H9 (cell line): ENCODE data around the gene TSPAN11. TPM values are rescaled to one million over a fixed set of nuclear protein-coding genes. Genes with fewer than 3 reads are reported as not detected.

Source experiments
- DNase-seq: peaks from one replicate; pipeline ENCODE4 v3.0.0-alpha.2; 2017
- H2AFZ ChIP-seq: one replicate; pipeline ENCODE4 v1.6.1; 2013; ENCODE audit warnings: mild to moderate bottlenecking, low read length, control low read depth, moderate library complexity
- H2AK5ac ChIP-seq: 2 replicates; pipeline ENCODE4 v1.6.1; 2013; ENCODE audit warnings: low read length, control low read depth, mixed read lengths; ENCODE audit not compliant: insufficient read length
- H2BK120ac ChIP-seq: one replicate; pipeline ENCODE4 v1.6.1; 2013; ENCODE audit warnings: low read depth, mild to moderate bottlenecking, low read length, control low read depth, inconsistent platforms; ENCODE audit not compliant: poor library complexity, severe bottlenecking
- H2BK12ac ChIP-seq: 2 replicates; pipeline ENCODE4 v1.6.1; 2013; ENCODE audit warnings: low read length, control low read depth, mixed read lengths, low read depth; ENCODE audit not compliant: insufficient read length
- H2BK15ac ChIP-seq: 2 replicates; pipeline ENCODE4 v1.6.1; 2013; ENCODE audit warnings: low read depth, low read length, control low read depth
- H2BK20ac ChIP-seq: one replicate; pipeline ENCODE4 v1.6.1; 2013; ENCODE audit warnings: low read depth, mild to moderate bottlenecking, low read length, control low read depth, inconsistent platforms; ENCODE audit not compliant: poor library complexity, severe bottlenecking
- H2BK5ac ChIP-seq: 2 replicates; pipeline ENCODE4 v1.6.1; 2013; ENCODE audit warnings: low read length, control low read depth, mixed read lengths; ENCODE audit not compliant: insufficient read length
- H3K14ac ChIP-seq: 2 replicates; pipeline ENCODE4 v1.6.1; 2013; ENCODE audit warnings: low read length, control low read depth; ENCODE audit not compliant: insufficient read depth
- H3K18ac ChIP-seq: 2 replicates; pipeline ENCODE4 v1.6.1; 2013; ENCODE audit warnings: low read depth, mild to moderate bottlenecking, mixed read lengths, low read length, control low read depth; ENCODE audit not compliant: insufficient read length
- H3K23ac ChIP-seq: 2 replicates; pipeline ENCODE4 v1.6.1; 2013; ENCODE audit warnings: low read length, control low read depth, mixed read lengths, low read depth; ENCODE audit not compliant: insufficient read length
- H3K23me2 ChIP-seq: 2 replicates; pipeline ENCODE4 v1.6.1; 2013; ENCODE audit warnings: low read depth, mild to moderate bottlenecking, mixed read lengths, low read length, control low read depth; ENCODE audit not compliant: insufficient read length, poor library complexity, severe bottlenecking
- H3K27ac ChIP-seq: 2 replicates; pipeline ENCODE4 v1.5.1; 2013; ENCODE audit warnings: low read length, control low read depth, mixed read lengths, low read depth; ENCODE audit not compliant: insufficient read length
- H3K27me3 ChIP-seq: 2 replicates; pipeline ENCODE4 v1.6.1; 2013; ENCODE audit warnings: low read length, control low read depth, inconsistent platforms; ENCODE audit not compliant: insufficient read depth
- H3K4ac ChIP-seq: 2 replicates; pipeline ENCODE4 v1.6.1; 2013; ENCODE audit warnings: low read depth, mild to moderate bottlenecking, control low read depth, inconsistent platforms, low read length, moderate library complexity
- H3K4me1 ChIP-seq: 2 replicates; pipeline ENCODE4 v1.6.1; 2013; ENCODE audit warnings: low read length, control low read depth, inconsistent platforms; ENCODE audit not compliant: insufficient read depth
- H3K4me2 ChIP-seq: 2 replicates; pipeline ENCODE4 v1.6.1; 2013; ENCODE audit warnings: low read length, control low read depth, mixed read lengths; ENCODE audit not compliant: insufficient read length, insufficient read depth
- H3K56ac ChIP-seq: 2 replicates; pipeline ENCODE4 v1.6.1; 2013; ENCODE audit warnings: low read depth, mild to moderate bottlenecking, mixed read lengths, low read length, control low read depth; ENCODE audit not compliant: insufficient read length
- H3K79me1 ChIP-seq: 2 replicates; pipeline ENCODE4 v1.6.1; 2013; ENCODE audit warnings: low read depth, mild to moderate bottlenecking, moderate library complexity, low read length, control low read depth, inconsistent platforms; ENCODE audit not compliant: insufficient read depth, poor library complexity, severe bottlenecking
- H3K79me2 ChIP-seq: 2 replicates; pipeline ENCODE4 v1.6.1; 2013; ENCODE audit warnings: low read length, control low read depth, inconsistent platforms; ENCODE audit not compliant: insufficient read depth
- H3K9ac ChIP-seq: 2 replicates; pipeline ENCODE4 v1.6.1; 2013; ENCODE audit warnings: low read length, control low read depth, mixed read lengths; ENCODE audit not compliant: insufficient read length; ENCODE audit errors: extremely low read depth
- H3K9me3 ChIP-seq: one replicate; pipeline ENCODE4 v1.6.1; 2013; ENCODE audit warnings: low read depth, low read length, inconsistent platforms; ENCODE audit not compliant: control insufficient read depth
- H3T11ph ChIP-seq: one replicate; pipeline ENCODE4 v1.6.1; 2013; ENCODE audit warnings: mild to moderate bottlenecking, low read length, control low read depth, inconsistent platforms
- H4K20me1 ChIP-seq: one replicate; pipeline ENCODE4 v1.6.1; 2013; ENCODE audit not compliant: control insufficient read depth, insufficient read length, insufficient read depth
- H4K5ac ChIP-seq: 2 replicates; pipeline ENCODE4 v1.6.1; 2013; ENCODE audit warnings: low read depth, mild to moderate bottlenecking, mixed read lengths, low read length, control low read depth; ENCODE audit not compliant: insufficient read length
- H4K8ac ChIP-seq: replicated peaks from 2 replicates; pipeline ENCODE4 v1.6.1; 2013; ENCODE audit warnings: low read length, control low read depth, mixed read lengths, low read depth; ENCODE audit not compliant: insufficient read length
- H4K91ac ChIP-seq: 2 replicates; pipeline ENCODE4 v1.6.1; 2013; ENCODE audit warnings: low read depth, mild to moderate bottlenecking, moderate library complexity, mixed read lengths, low read length, control low read depth; ENCODE audit not compliant: insufficient read length
- H3K27ac Mint-ChIP-seq, 3 experiments: 2 replicates in 2 of 3; 3 replicates in 1 of 3; pipeline ENCODE4 v1.8.0; 2020 to 2021; ENCODE audit warnings: mixed read lengths in 3 of 3, mild to moderate bottlenecking in 1 of 3, moderate library complexity in 1 of 3
- H3K27me3 Mint-ChIP-seq: 2 replicates; pipeline ENCODE4 v1.8.0; 2021; ENCODE audit warnings: low read depth, mild to moderate bottlenecking, moderate library complexity, mixed read lengths
- H3K36me3 Mint-ChIP-seq, 3 experiments: 2 replicates in 2 of 3; 3 replicates in 1 of 3; pipeline ENCODE4 v1.8.0; 2020 to 2021; ENCODE audit warnings: low read depth in 3 of 3, mixed read lengths in 3 of 3; ENCODE audit not compliant: insufficient read depth in 1 of 3
- H3K4me1 Mint-ChIP-seq, 2 experiments: 2 replicates each; pipeline ENCODE4 v1.8.0; 2020; ENCODE audit warnings: mixed read lengths in 2 of 2
- H3K4me3 Mint-ChIP-seq, 2 experiments: 2 replicates in 1 of 2; 3 replicates in 1 of 2; pipeline ENCODE4 v1.8.0; 2020 to 2021; ENCODE audit warnings: mild to moderate bottlenecking in 2 of 2, mixed read lengths in 2 of 2, moderate library complexity in 1 of 2
- H3K9me3 Mint-ChIP-seq, 2 experiments: 2 replicates in 1 of 2; 3 replicates in 1 of 2; pipeline ENCODE4 v1.8.0; 2020; ENCODE audit warnings: mild to moderate bottlenecking in 2 of 2, mixed read lengths in 2 of 2, moderate library complexity in 1 of 2
- CTCF ChIP-seq: fragments of 200-600 bp; sonication (generic); conservative IDR thresholded peaks from 3 replicates; pipeline ENCODE4 v1.8.0; 2021; ENCODE audit warnings: antibody characterized with exemption, mild to moderate bottlenecking
- WGBS: extraction: QIAGEN DNeasy Blood & Tissue Kit; methylation state at CpG from one replicate; pipeline ENCODE4 v1.1.7; 2013; ENCODE audit warnings: missing lambda C conversion rate, low lambda C conversion rate, mixed read lengths; ENCODE audit not compliant: insufficient read length; ENCODE audit errors: extremely low coverage; 5-methylcytosine and 5-hydroxymethylcytosine counted together
- total RNA-seq: library from RNA; stranded (reverse); gene quantifications from 2 replicates; pipeline ENCODE4 v1.2.1, GENCODE V29; 2021

TSPAN11 gene
- total RNA-seq, 1 experiment from 2014 or later, result 4.2 TPM

GRCh38 chr12:30909349-30910037 is 17.1 kb upstream of the TSPAN11 start:
- WGBS, result no CpG with 5 or more reads among the region's 5 CpGs
- Histone ChIP-seq H2BK20ac (no peak overlapping the region), H2AFZ (no peak overlapping the region), H3K9ac (no peak overlapping the region), H3K23ac (no peak overlapping the region), H4K20me1 (no peaks in the 10 kb centered on the region), H3T11ph (no peak overlapping the region), H3K79me1 (no peaks in the 10 kb centered on the region), H3K4me2 (no peak overlapping the region), H3K14ac (no peak overlapping the region), H4K5ac (no peak overlapping the region), H3K4ac (no peak overlapping the region), H2AK5ac (no peak overlapping the region), H2BK15ac (no peak overlapping the region), H3K56ac (no peak overlapping the region), H4K91ac (no peak overlapping the region), H3K27me3 (no peaks in the 10 kb centered on the region), H2BK5ac (no peak overlapping the region), H3K79me2 (no peaks in the 10 kb centered on the region), H2BK12ac (no peak overlapping the region), H3K9me3 (no peaks in the 10 kb centered on the region), H3K4me1 (peaks cover 6% of the 10 kb centered on the region; the same call in 1 of the 2 replicates), H3K18ac (no peak overlapping the region), H3K23me2 (no peaks in the 10 kb centered on the region), H2BK120ac (no peak overlapping the region), H3K27ac (no peak overlapping the region), H4K8ac (no peak overlapping the region)
- H3K4me3 Mint-ChIP-seq, result no peak overlapping the region
- peak overlapping the region in 1 of 3 experiments; percentile 14; a peak in 2 of 7 replicates for H3K27ac Mint-ChIP-seq
- H3K36me3 Mint-ChIP-seq, result no peaks in the 10 kb centered on the region
- H3K9me3 Mint-ChIP-seq, result no peaks in the 10 kb centered on the region
- peaks cover 5% of the 10 kb centered on the region for H3K27me3 Mint-ChIP-seq
- no peak for DNase-seq
- peaks cover 18 to 22% of the 10 kb centered on the region in 2 experiments for H3K4me1 Mint-ChIP-seq
- no peak for TF ChIP-seq CTCF
